NCI-H748 treated with DMSO at 0.1 percent for 48 hours (cell line): ENCODE measurements around the gene CTSC.
"Not testable (repeated sequence)": the region's sequence is repeated elsewhere in the genome, so short reads cannot be mapped to it uniquely, and the experiment has no call there.

Experiments
- DNase-seq: peaks from one replicate; lab custom pipeline; 2025; lab: John Stamatoyannopoulos, UW

Gene CTSC

GRCh38 chr11:88282747-88283515, 54.6 kb downstream of the CTSC start:
- no peak for DNase-seq

GRCh38 chr11:88281317-88281712, 56.2 kb downstream of the CTSC start:
- DNase-seq = no peak

GRCh38 chr11:88280673-88281316, 56.7 kb downstream of the CTSC start:
- DNase-seq = no peak

GRCh38 chr11:88277349-88277915, 60.1 kb downstream of the CTSC start:
- DNase-seq = no peak

- DNase-seq = no peak
Measured at GRCh38 chr11:88275636-88276035, 61.9 kb downstream of the CTSC start.

- DNase-seq = no peak
Measured at GRCh38 chr11:88266919-88267318, 70.6 kb downstream of the CTSC start.

GRCh38 chr11:88266157-88266556, 71.4 kb downstream of the CTSC start:
- no peak for DNase-seq

GRCh38 chr11:88259431-88259830, 78.1 kb downstream of the CTSC start:
- no peak for DNase-seq

- DNase-seq = no peak
Measured at GRCh38 chr11:88252208-88252607, 85.3 kb downstream of the CTSC start.

GRCh38 chr11:88250566-88251242, 86.8 kb downstream of the CTSC start:
- no peak for DNase-seq

GRCh38 chr11:88249706-88250105, 87.8 kb downstream of the CTSC start:
- DNase-seq = no peak

GRCh38 chr11:88246696-88247095, 90.8 kb downstream of the CTSC start:
- no peak for DNase-seq

GRCh38 chr11:88245576-88245975, 92.0 kb downstream of the CTSC start:
- not testable (repeated sequence) for DNase-seq
